Stimulated activated CD4-positive, alpha-beta T cell treated with anti-CD3 and anti-CD28 coated beads, Interleukin-2, amount 100 ng/mL, for 4 hours (primary cell): ENCODE data around the gene SLC35F5.
A peak's percentile ranks its signal among the peaks of the same experiment; 100 is the strongest.
"Not testable (repeated sequence)": the region's sequence is repeated elsewhere in the genome, so short reads cannot be mapped to it uniquely, and the experiment has no call there.

ENCODE experiments used
- DNase-seq: peaks from one replicate; pipeline ENCODE4 v3.0.0-alpha.2; 2020; ENCODE audit warnings: low read depth

SLC35F5 gene

GRCh38 chr2:113755835-113756354, 547 bp downstream of the SLC35F5 start:
- DNase-seq: peak; percentile 6

GRCh38 chr2:113755035-113755834, 1.2 kb downstream of the SLC35F5 start:
- no peak for DNase-seq

- DNase-seq: no peak
These were observed 2.3 kb downstream of the SLC35F5 start for GRCh38 chr2:113754160-113754559.

- no peak for DNase-seq
These were observed 6.1 kb downstream of the SLC35F5 start for GRCh38 chr2:113750385-113750784.

GRCh38 chr2:113741091-113741490, 15.4 kb downstream of the SLC35F5 start:
- DNase-seq: no peak

- no peak for DNase-seq
These were observed 16.6 kb downstream of the SLC35F5 start for GRCh38 chr2:113739849-113740248.

- DNase-seq: no peak
These were observed 22.3 kb downstream of the SLC35F5 start for GRCh38 chr2:113734185-113734584.

- DNase-seq: no peak
These were observed 32.4 kb downstream of the SLC35F5 start for GRCh38 chr2:113724010-113724409.

GRCh38 chr2:113723411-113723810, 33.0 kb downstream of the SLC35F5 start:
- DNase-seq: no peak

GRCh38 chr2:113720167-113720566, 36.3 kb downstream of the SLC35F5 start:
- no peak for DNase-seq

GRCh38 chr2:113716291-113716690, 40.2 kb downstream of the SLC35F5 start:
- no peak for DNase-seq

GRCh38 chr2:113712941-113713340, 43.5 kb downstream of the SLC35F5 start:
- DNase-seq: no peak

- DNase-seq: no peak
These were observed 44.6 kb downstream of the SLC35F5 start for GRCh38 chr2:113711851-113712250.

GRCh38 chr2:113709022-113709421, 47.4 kb downstream of the SLC35F5 start:
- DNase-seq: no peak

GRCh38 chr2:113707106-113707505, 49.3 kb downstream of the SLC35F5 start:
- DNase-seq: no peak

GRCh38 chr2:113705982-113706523, 50.4 kb downstream of the SLC35F5 start:
- no peak for DNase-seq

GRCh38 chr2:113704300-113704993, 52.0 kb downstream of the SLC35F5 start:
- DNase-seq: not testable (repeated sequence)

GRCh38 chr2:113703386-113704299, 52.8 kb downstream of the SLC35F5 start:
- no peak for DNase-seq

- peak; percentile 38 for DNase-seq
These were observed 56.1 kb downstream of the SLC35F5 start for GRCh38 chr2:113700186-113700841.

GRCh38 chr2:113698892-113699447, 57.5 kb downstream of the SLC35F5 start:
- no peak for DNase-seq

GRCh38 chr2:113698251-113698650, 58.2 kb downstream of the SLC35F5 start:
- DNase-seq: not testable (repeated sequence)
